ENCODE data around the gene F10.

DNA sequence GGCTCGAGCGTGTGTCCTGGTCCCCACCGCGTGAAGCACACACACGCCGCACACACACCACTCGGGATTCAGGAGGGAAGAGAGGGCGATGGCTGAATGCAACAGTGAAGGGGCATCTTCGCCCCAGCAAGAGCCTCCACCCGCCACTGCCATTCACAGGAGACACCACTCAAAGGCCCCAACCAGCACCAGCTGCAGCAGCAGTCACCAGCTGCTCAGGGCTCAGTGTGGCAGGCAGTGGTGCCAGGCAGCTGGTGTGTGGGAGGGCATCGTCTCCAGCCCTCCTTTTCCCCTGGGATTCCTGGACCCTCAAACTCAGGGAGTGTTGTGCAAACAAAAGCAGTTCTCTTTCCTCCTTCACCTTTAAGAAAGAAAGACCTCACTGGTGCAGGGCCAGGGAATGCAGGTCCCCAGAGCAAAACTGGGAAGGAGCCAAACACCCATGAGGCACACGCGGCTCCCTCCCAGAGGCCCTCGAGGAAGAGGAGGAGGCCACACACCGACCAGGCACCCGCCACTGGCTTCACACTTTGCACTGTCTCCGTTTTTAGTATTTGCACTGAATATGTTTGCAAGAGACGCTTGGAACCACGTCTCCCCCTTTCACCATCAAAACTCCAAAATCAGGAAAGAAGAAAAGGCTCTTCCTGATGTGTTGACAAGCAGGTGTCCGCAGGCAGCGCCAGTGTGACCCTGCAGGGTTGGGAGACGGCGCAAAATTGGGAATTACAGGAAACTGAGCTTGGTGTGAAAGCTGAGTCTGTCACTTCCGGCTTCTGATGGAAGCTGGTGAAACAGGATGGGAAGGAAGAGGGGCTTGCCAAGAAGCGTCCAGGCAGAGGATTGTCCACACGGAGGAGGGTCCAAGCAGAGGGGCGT is 43.5 kb upstream of the F10 start:
- TF ChIP-seq, protein P1, sequence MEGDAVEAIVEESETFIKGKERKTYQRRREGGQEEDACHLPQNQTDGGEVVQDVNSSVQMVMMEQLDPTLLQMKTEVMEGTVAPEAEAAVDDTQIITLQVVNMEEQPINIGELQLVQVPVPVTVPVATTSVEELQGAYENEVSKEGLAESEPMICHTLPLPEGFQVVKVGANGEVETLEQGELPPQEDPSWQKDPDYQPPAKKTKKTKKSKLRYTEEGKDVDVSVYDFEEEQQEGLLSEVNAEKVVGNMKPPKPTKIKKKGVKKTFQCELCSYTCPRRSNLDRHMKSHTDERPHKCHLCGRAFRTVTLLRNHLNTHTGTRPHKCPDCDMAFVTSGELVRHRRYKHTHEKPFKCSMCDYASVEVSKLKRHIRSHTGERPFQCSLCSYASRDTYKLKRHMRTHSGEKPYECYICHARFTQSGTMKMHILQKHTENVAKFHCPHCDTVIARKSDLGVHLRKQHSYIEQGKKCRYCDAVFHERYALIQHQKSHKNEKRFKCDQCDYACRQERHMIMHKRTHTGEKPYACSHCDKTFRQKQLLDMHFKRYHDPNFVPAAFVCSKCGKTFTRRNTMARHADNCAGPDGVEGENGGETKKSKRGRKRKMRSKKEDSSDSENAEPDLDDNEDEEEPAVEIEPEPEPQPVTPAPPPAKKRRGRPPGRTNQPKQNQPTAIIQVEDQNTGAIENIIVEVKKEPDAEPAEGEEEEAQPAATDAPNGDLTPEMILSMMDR (IDR thresholded peaks at IDR 0.05), result no peak
- no peak for TF ChIP-seq POLR2A (IDR thresholded peaks at IDR 0.05)
